Lower leg skin (tissue), 3 donors: Measurements from ENCODE around the gene CA14.

Experiments
- POLR2A ChIP-seq, 2 donors: fragments of 450-650 bp; IDR thresholded peaks; one replicate each; pipeline ENCODE4 v1.6.1; 2016 to 2017; ENCODE audit warnings: antibody characterized with exemption in 2 of 2, mild to moderate bottlenecking in 1 of 2, moderate library complexity in 1 of 2
- TF ChIP-seq, protein P1 (sequence below), 3 donors: fragments of 450-650 bp; IDR thresholded peaks; one replicate each; pipeline ENCODE4 v1.5.1; 2016; ENCODE audit warnings: antibody characterized with exemption in 3 of 3, mild to moderate bottlenecking in 3 of 3, moderate library complexity in 2 of 3

- TF ChIP-seq, protein P1, sequence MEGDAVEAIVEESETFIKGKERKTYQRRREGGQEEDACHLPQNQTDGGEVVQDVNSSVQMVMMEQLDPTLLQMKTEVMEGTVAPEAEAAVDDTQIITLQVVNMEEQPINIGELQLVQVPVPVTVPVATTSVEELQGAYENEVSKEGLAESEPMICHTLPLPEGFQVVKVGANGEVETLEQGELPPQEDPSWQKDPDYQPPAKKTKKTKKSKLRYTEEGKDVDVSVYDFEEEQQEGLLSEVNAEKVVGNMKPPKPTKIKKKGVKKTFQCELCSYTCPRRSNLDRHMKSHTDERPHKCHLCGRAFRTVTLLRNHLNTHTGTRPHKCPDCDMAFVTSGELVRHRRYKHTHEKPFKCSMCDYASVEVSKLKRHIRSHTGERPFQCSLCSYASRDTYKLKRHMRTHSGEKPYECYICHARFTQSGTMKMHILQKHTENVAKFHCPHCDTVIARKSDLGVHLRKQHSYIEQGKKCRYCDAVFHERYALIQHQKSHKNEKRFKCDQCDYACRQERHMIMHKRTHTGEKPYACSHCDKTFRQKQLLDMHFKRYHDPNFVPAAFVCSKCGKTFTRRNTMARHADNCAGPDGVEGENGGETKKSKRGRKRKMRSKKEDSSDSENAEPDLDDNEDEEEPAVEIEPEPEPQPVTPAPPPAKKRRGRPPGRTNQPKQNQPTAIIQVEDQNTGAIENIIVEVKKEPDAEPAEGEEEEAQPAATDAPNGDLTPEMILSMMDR (IDR thresholded peaks at IDR 0.05) = no peak
- no peak for TF ChIP-seq POLR2A (IDR thresholded peaks at IDR 0.05)
Observed at GRCh38 chr1:150280138-150280707, 22.6 kb downstream of the CA14 start.
